ENCODE measurements around the gene KDM2A. TPM values are rescaled to one million over a fixed set of nuclear protein-coding genes. Genes with fewer than 3 reads are reported as not detected.

Gene KDM2A
- total RNA-seq, result 57.1 and 72.7 TPM in 2 replicates

GRCh38 chr11:67118801-67119584 lies at the start of gene KDM2A:
Gene KDM2A, plus strand, starts transcription at chr11:67119263. Its CDS starts 2,054 bp downstream, at chr11:67121317.

GRCh38 chr11:67266449-67267187 lies 147.6 kb downstream of the KDM2A start, which contains the start of gene GRK2:
Gene GRK2, plus strand, starts transcription at chr11:67266473. Its CDS starts 227 bp downstream, at chr11:67266700.

GRCh38 chr11:67289226-67289650 lies 170.2 kb downstream of the KDM2A start, which contains the start of gene ANKRD13D:
Gene ANKRD13D, plus strand, starts transcription at chr11:67289303. Its CDS starts 158 bp downstream, at chr11:67289461.

GRCh38 chr11:67303132-67303834 lies 184.2 kb downstream of the KDM2A start, which contains the start of gene SSH3:
Gene SSH3, plus strand, starts transcription at chr11:67303530. Its CDS starts 96 bp downstream, at chr11:67303626.

Other genes starting within 250 kb of the KDM2A start
- gene PC, start 160.9 kb upstream of the KDM2A start, total RNA-seq, result 45.7 and 49.7 TPM in 2 replicates
- not detected in 2 replicates for gene C11orf86, start 144.0 kb upstream of the KDM2A start, total RNA-seq
- under 0.01 and 0.49 TPM in 2 replicates for gene SYT12, start 96.1 kb upstream of the KDM2A start, total RNA-seq
- gene RHOD, start 62.4 kb upstream of the KDM2A start, total RNA-seq, result 16.7 and 27.1 TPM in 2 replicates
- gene GRK2, start 147.2 kb downstream of the KDM2A start, total RNA-seq, result 38.4 and 44.3 TPM in 2 replicates
- 31.9 and 35.2 TPM in 2 replicates for gene ANKRD13D, start 170.0 kb downstream of the KDM2A start, total RNA-seq
- 18.3 and 18.8 TPM in 2 replicates for gene SSH3, start 184.3 kb downstream of the KDM2A start, total RNA-seq
- 38.3 and 58.4 TPM in 2 replicates for gene POLD4, start 234.3 kb downstream of the KDM2A start, total RNA-seq

All from hair follicle dermal papilla cell (primary cell).